Measurements from ENCODE around the gene DNAH2.

- TF ChIP-seq CTCF (IDR thresholded peaks at IDR 0.05) (no peak), POLR2AphosphoS5 (IDR thresholded peaks at IDR 0.05) (no peak), POLR2A (IDR thresholded peaks at IDR 0.05) (no peak), EP300 (IDR thresholded peaks at IDR 0.05) (no peak)
Measured at GRCh38 chr17:7729816-7730215, 12.3 kb downstream of the DNAH2 start.

Measured in upper lobe of left lung (tissue), 4 donors.